Middle frontal gyrus (tissue), 1 donor: ENCODE data around the gene COQ8B.
A peak's percentile ranks its signal among the peaks of the same experiment; 100 is the strongest.
"Not testable (repeated sequence)": the region's sequence is repeated elsewhere in the genome, so short reads cannot be mapped to it uniquely, and the experiment has no call there.

Experiments
- DNase-seq: peaks from one replicate; pipeline ENCODE4 v3.0.0-alpha.2; 2015; ENCODE audit warnings: low spot score; ENCODE audit errors: extremely low spot score

The COQ8B gene

GRCh38 chr19:40668991-40669614 lies 47.6 kb downstream of the COQ8B start:
- DNase-seq: no peak

GRCh38 chr19:40667602-40668001 lies 49.1 kb downstream of the COQ8B start:
- DNase-seq: no peak

GRCh38 chr19:40666803-40667438 lies 49.8 kb downstream of the COQ8B start:
- no peak for DNase-seq

- DNase-seq: no peak
Measured at GRCh38 chr19:40663695-40664692, 52.7 kb downstream of the COQ8B start.

- DNase-seq: peak; percentile 76
Measured at GRCh38 chr19:40662925-40663694, 53.6 kb downstream of the COQ8B start.

GRCh38 chr19:40661616-40662015 lies 55.1 kb downstream of the COQ8B start:
- no peak for DNase-seq

GRCh38 chr19:40659566-40659965 lies 57.1 kb downstream of the COQ8B start:
- no peak for DNase-seq

GRCh38 chr19:40659116-40659515 lies 57.6 kb downstream of the COQ8B start:
- no peak for DNase-seq

- DNase-seq: no peak
Measured at GRCh38 chr19:40658031-40658430, 58.7 kb downstream of the COQ8B start.

- DNase-seq: not testable (repeated sequence)
Measured at GRCh38 chr19:40655684-40656083, 61.0 kb downstream of the COQ8B start.

- not testable (repeated sequence) for DNase-seq
Measured at GRCh38 chr19:40652303-40652702, 64.4 kb downstream of the COQ8B start.

- DNase-seq: no peak
Measured at GRCh38 chr19:40650749-40651305, 65.9 kb downstream of the COQ8B start.

GRCh38 chr19:40649903-40650675 lies 66.6 kb downstream of the COQ8B start:
- not testable (repeated sequence) for DNase-seq

- DNase-seq: no peak
Measured at GRCh38 chr19:40646743-40647254, 69.9 kb downstream of the COQ8B start.

GRCh38 chr19:40642757-40643305 lies 73.9 kb downstream of the COQ8B start:
- no peak for DNase-seq

GRCh38 chr19:40642051-40642706 lies 74.5 kb downstream of the COQ8B start:
- DNase-seq: no peak
